Loucy (cell line): Measurements from ENCODE around the gene TMEM256.

ENCODE experiments used
- EZH2phosphoT487 ChIP-seq: fragments of 200-600 bp; IDR thresholded peaks from 2 replicates; pipeline ENCODE4 v1.6.1; 2018; ENCODE audit warnings: antibody characterized with exemption, mild to moderate bottlenecking, moderate library complexity, borderline replicate concordance
- TF ChIP-seq, protein P1 (sequence below): fragments of 200-600 bp; sonication (generic); conservative IDR thresholded peaks from 2 replicates; pipeline ENCODE4 v1.5.1; 2014; ENCODE audit warnings: mild to moderate bottlenecking, antibody characterized with exemption, low read length

- no peak for TF ChIP-seq EZH2phosphoT487
- TF ChIP-seq, protein P1, sequence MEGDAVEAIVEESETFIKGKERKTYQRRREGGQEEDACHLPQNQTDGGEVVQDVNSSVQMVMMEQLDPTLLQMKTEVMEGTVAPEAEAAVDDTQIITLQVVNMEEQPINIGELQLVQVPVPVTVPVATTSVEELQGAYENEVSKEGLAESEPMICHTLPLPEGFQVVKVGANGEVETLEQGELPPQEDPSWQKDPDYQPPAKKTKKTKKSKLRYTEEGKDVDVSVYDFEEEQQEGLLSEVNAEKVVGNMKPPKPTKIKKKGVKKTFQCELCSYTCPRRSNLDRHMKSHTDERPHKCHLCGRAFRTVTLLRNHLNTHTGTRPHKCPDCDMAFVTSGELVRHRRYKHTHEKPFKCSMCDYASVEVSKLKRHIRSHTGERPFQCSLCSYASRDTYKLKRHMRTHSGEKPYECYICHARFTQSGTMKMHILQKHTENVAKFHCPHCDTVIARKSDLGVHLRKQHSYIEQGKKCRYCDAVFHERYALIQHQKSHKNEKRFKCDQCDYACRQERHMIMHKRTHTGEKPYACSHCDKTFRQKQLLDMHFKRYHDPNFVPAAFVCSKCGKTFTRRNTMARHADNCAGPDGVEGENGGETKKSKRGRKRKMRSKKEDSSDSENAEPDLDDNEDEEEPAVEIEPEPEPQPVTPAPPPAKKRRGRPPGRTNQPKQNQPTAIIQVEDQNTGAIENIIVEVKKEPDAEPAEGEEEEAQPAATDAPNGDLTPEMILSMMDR: no peak
Observed at GRCh38 chr17:7432296-7432695, 28.4 kb upstream of the TMEM256 start.
